NCI-H226 (cell line): ENCODE measurements around the gene PRKAG2.
"Not testable (repeated sequence)": the region's sequence is repeated elsewhere in the genome, so short reads cannot be mapped to it uniquely, and the experiment has no call there.

Experiments used
- DNase-seq: peaks from one replicate; pipeline ENCODE4 v3.0.0-alpha.2; 2015

PRKAG2 gene

GRCh38 chr7:151849008-151849878 is 27.7 kb downstream of the PRKAG2 start:
- no peak for DNase-seq

- no peak for DNase-seq
Observed at GRCh38 chr7:151847681-151848081, 29.2 kb downstream of the PRKAG2 start.

GRCh38 chr7:151847136-151847535 is 29.8 kb downstream of the PRKAG2 start:
- no peak for DNase-seq

- no peak for DNase-seq
Observed at GRCh38 chr7:151845412-151846205, 31.3 kb downstream of the PRKAG2 start.

GRCh38 chr7:151844825-151845200 is 32.1 kb downstream of the PRKAG2 start:
- no peak for DNase-seq

- peak; percentile 6 for DNase-seq
Observed at GRCh38 chr7:151844071-151844824, 32.7 kb downstream of the PRKAG2 start.

- DNase-seq, result no peak
Observed at GRCh38 chr7:151843181-151843580, 33.7 kb downstream of the PRKAG2 start.

- not testable (repeated sequence) for DNase-seq
Observed at GRCh38 chr7:151841395-151842051, 35.4 kb downstream of the PRKAG2 start.

GRCh38 chr7:151840088-151840910 is 36.6 kb downstream of the PRKAG2 start:
- DNase-seq, result no peak

GRCh38 chr7:151839451-151839921 is 37.4 kb downstream of the PRKAG2 start:
- DNase-seq, result no peak

- DNase-seq, result no peak
Observed at GRCh38 chr7:151838861-151839381, 38.0 kb downstream of the PRKAG2 start.

GRCh38 chr7:151838072-151838471 is 38.8 kb downstream of the PRKAG2 start:
- no peak for DNase-seq

GRCh38 chr7:151837285-151838042 is 39.5 kb downstream of the PRKAG2 start:
- no peak for DNase-seq

- DNase-seq, result no peak
Observed at GRCh38 chr7:151836927-151837205, 40.0 kb downstream of the PRKAG2 start.

- no peak for DNase-seq
Observed at GRCh38 chr7:151836191-151836926, 40.6 kb downstream of the PRKAG2 start.

- no peak for DNase-seq
Observed at GRCh38 chr7:151835636-151836035, 41.3 kb downstream of the PRKAG2 start.

GRCh38 chr7:151834271-151835035 is 42.5 kb downstream of the PRKAG2 start:
- DNase-seq, result no peak

- no peak for DNase-seq
Observed at GRCh38 chr7:151833691-151834090, 43.2 kb downstream of the PRKAG2 start.

GRCh38 chr7:151833213-151833651 is 43.7 kb downstream of the PRKAG2 start:
- no peak for DNase-seq
